ENCODE measurements around the gene COL16A1. TPM values are rescaled to one million over a fixed set of nuclear protein-coding genes. Genes with fewer than 3 reads are reported as not detected.

Gene COL16A1
- total RNA-seq = not detected
- polyA plus RNA-seq = not detected

GRCh38 chr1:31703431-31704270 lies at the start of gene COL16A1:
Gene COL16A1, minus strand, starts transcription at chr1:31704017. Its CDS starts 1,824 bp downstream, at chr1:31702193.
- H3K4me3 ChIP-seq (ENCODE audit: low read depth, low read length) = no peak within 1 kb of the TSS
- peak within 1 kb of the TSS in 1 of 4 donors; percentile 69 for H3K4me3 Mint-ChIP-seq
- ATAC-seq (ENCODE audit: low read depth in 2 of 2) (no peak), DNase-seq (no peak)
- peaks cover 5% of the 10 kb centered on the region for H3K27me3 ChIP-seq (ENCODE audit: control insufficient read depth, insufficient read depth, low read length)
- H3K27me3 Mint-ChIP-seq = peaks cover 31% of the 10 kb centered on the region
- no peaks in the 10 kb centered on the region for H3K36me3 Mint-ChIP-seq
- H3K27ac ChIP-seq (ENCODE audit: insufficient read depth, low read length, poor library complexity, severe bottlenecking) = no peak within 1 kb of the TSS
- H3K27ac Mint-ChIP-seq = peak within 1 kb of the TSS in 1 of 3 donors; percentile 72
- H3K9me3 ChIP-seq (ENCODE audit: control insufficient read depth in 2 of 2, low read length in 2 of 2) = no peaks in the 10 kb centered on the region
- peaks cover 5 to 40% (median 13%) of the 10 kb centered on the region in 4 donors for H3K4me1 Mint-ChIP-seq
- H3K36me3 ChIP-seq (ENCODE audit: control insufficient read depth, insufficient read depth, low read length) = no peaks in the 10 kb centered on the region
- no peaks in the 10 kb centered on the region for H3K9me3 Mint-ChIP-seq
- H3K4me1 ChIP-seq (ENCODE audit: control insufficient read depth, insufficient read depth, low read length, poor library complexity, severe bottlenecking) = peaks cover 14% of the 10 kb centered on the region

GRCh38 chr1:31752952-31753475 lies 49.2 kb upstream of the COL16A1 start:
- no peak for DNase-seq
- H3K36me3 ChIP-seq (ENCODE audit: control insufficient read depth, insufficient read depth, low read length) = no peaks in the 10 kb centered on the region
- Mint-ChIP-seq H3K36me3 (no peaks in the 10 kb centered on the region), H3K4me3 (no peak overlapping the region), H3K9me3 (no peaks in the 10 kb centered on the region), H3K4me1 (peaks cover 0 to 13% (median 3%) of the 10 kb centered on the region in 4 donors), H3K27me3 (peaks cover 22% of the 10 kb centered on the region), H3K27ac (no peak overlapping the region)
- no peak for ATAC-seq (ENCODE audit: low read depth in 2 of 2)
- H3K27ac ChIP-seq (ENCODE audit: insufficient read depth, low read length, poor library complexity, severe bottlenecking) = no peak overlapping the region
- no peaks in the 10 kb centered on the region for H3K4me1 ChIP-seq (ENCODE audit: control insufficient read depth, insufficient read depth, low read length, poor library complexity, severe bottlenecking)
- no peaks in the 10 kb centered on the region for H3K27me3 ChIP-seq (ENCODE audit: control insufficient read depth, insufficient read depth, low read length)
- H3K9me3 ChIP-seq (ENCODE audit: control insufficient read depth in 2 of 2, low read length in 2 of 2) = no peaks in the 10 kb centered on the region
- H3K4me3 ChIP-seq (ENCODE audit: low read depth, low read length) = no peak overlapping the region

- ATAC-seq (ENCODE audit: low read depth in 2 of 2) = no peak
- H3K27ac Mint-ChIP-seq = no peak overlapping the region
- no peak overlapping the region for H3K4me3 Mint-ChIP-seq
Measured at GRCh38 chr1:31752258-31752657, 48.4 kb upstream of the COL16A1 start.

GRCh38 chr1:31751822-31752241 lies 48.0 kb upstream of the COL16A1 start:
- H3K4me1 Mint-ChIP-seq = peaks cover 0 to 18% (median 6%) of the 10 kb centered on the region in 4 donors
- no peaks in the 10 kb centered on the region for H3K4me1 ChIP-seq (ENCODE audit: control insufficient read depth, insufficient read depth, low read length, poor library complexity, severe bottlenecking)
- ATAC-seq (ENCODE audit: low read depth in 2 of 2) = no peak
- peak overlapping the region in 1 of 3 donors; percentile 46 for H3K27ac Mint-ChIP-seq
- H3K4me3 Mint-ChIP-seq = no peak overlapping the region
- H3K27ac ChIP-seq (ENCODE audit: insufficient read depth, low read length, poor library complexity, severe bottlenecking) = no peak overlapping the region
- H3K4me3 ChIP-seq (ENCODE audit: low read depth, low read length) = no peak overlapping the region
- no peaks in the 10 kb centered on the region for H3K36me3 ChIP-seq (ENCODE audit: control insufficient read depth, insufficient read depth, low read length)
- DNase-seq = no peak
- no peaks in the 10 kb centered on the region for H3K36me3 Mint-ChIP-seq
- H3K27me3 ChIP-seq (ENCODE audit: control insufficient read depth, insufficient read depth, low read length) = no peaks in the 10 kb centered on the region
- peaks cover 21% of the 10 kb centered on the region for H3K27me3 Mint-ChIP-seq
- H3K9me3 ChIP-seq (ENCODE audit: control insufficient read depth in 2 of 2, low read length in 2 of 2) = no peaks in the 10 kb centered on the region
- no peaks in the 10 kb centered on the region for H3K9me3 Mint-ChIP-seq

More at GRCh38 chr1:31752258-31752657, 48.4 kb upstream of the COL16A1 start:
- no peak for DNase-seq
- Mint-ChIP-seq H3K9me3 (no peaks in the 10 kb centered on the region), H3K36me3 (no peaks in the 10 kb centered on the region), H3K27me3 (peaks cover 21% of the 10 kb centered on the region), H3K4me1 (peaks cover 0 to 15% (median 4%) of the 10 kb centered on the region in 4 donors)
- no peak overlapping the region for H3K27ac ChIP-seq (ENCODE audit: insufficient read depth, low read length, poor library complexity, severe bottlenecking)
- H3K9me3 ChIP-seq (ENCODE audit: control insufficient read depth in 2 of 2, low read length in 2 of 2) = no peaks in the 10 kb centered on the region
- H3K36me3 ChIP-seq (ENCODE audit: control insufficient read depth, insufficient read depth, low read length) = no peaks in the 10 kb centered on the region
- no peak overlapping the region for H3K4me3 ChIP-seq (ENCODE audit: low read depth, low read length)
- H3K4me1 ChIP-seq (ENCODE audit: control insufficient read depth, insufficient read depth, low read length, poor library complexity, severe bottlenecking) = no peaks in the 10 kb centered on the region
- H3K27me3 ChIP-seq (ENCODE audit: control insufficient read depth, insufficient read depth, low read length) = no peaks in the 10 kb centered on the region

- H3K27ac Mint-ChIP-seq = peak overlapping the region in 1 of 3 donors; percentile 20
- peaks cover 21% of the 10 kb centered on the region for H3K27me3 Mint-ChIP-seq
- no peaks in the 10 kb centered on the region for H3K27me3 ChIP-seq (ENCODE audit: control insufficient read depth, insufficient read depth, low read length)
- H3K36me3 ChIP-seq (ENCODE audit: control insufficient read depth, insufficient read depth, low read length) = no peaks in the 10 kb centered on the region
- no peak overlapping the region for H3K27ac ChIP-seq (ENCODE audit: insufficient read depth, low read length, poor library complexity, severe bottlenecking)
- peaks cover 0 to 23% (median 7%) of the 10 kb centered on the region in 4 donors for H3K4me1 Mint-ChIP-seq
- no peaks in the 10 kb centered on the region for H3K9me3 Mint-ChIP-seq
- DNase-seq = peak in 1 of 3 donors; percentile 35
- no peak overlapping the region for H3K4me3 Mint-ChIP-seq
- H3K36me3 Mint-ChIP-seq = no peaks in the 10 kb centered on the region
- no peaks in the 10 kb centered on the region for H3K4me1 ChIP-seq (ENCODE audit: control insufficient read depth, insufficient read depth, low read length, poor library complexity, severe bottlenecking)
- peak; percentile 46 to 47 for ATAC-seq (ENCODE audit: low read depth in 2 of 2)
- no peaks in the 10 kb centered on the region for H3K9me3 ChIP-seq (ENCODE audit: control insufficient read depth in 2 of 2, low read length in 2 of 2)
- no peak overlapping the region for H3K4me3 ChIP-seq (ENCODE audit: low read depth, low read length)
Measured at GRCh38 chr1:31750858-31751510, 47.2 kb upstream of the COL16A1 start.

- H3K4me1 ChIP-seq (ENCODE audit: control insufficient read depth, insufficient read depth, low read length, poor library complexity, severe bottlenecking) = no peaks in the 10 kb centered on the region
- H3K4me3 Mint-ChIP-seq = no peak overlapping the region
Measured at GRCh38 chr1:31749785-31750735, 46.2 kb upstream of the COL16A1 start.

GRCh38 chr1:31748365-31748764 lies 44.5 kb upstream of the COL16A1 start:
- Mint-ChIP-seq H3K4me1 (peaks cover 0 to 33% (median 13%) of the 10 kb centered on the region in 4 donors), H3K4me3 (no peak overlapping the region), H3K27ac (no peak overlapping the region), H3K9me3 (no peaks in the 10 kb centered on the region), H3K27me3 (peaks cover 13% of the 10 kb centered on the region), H3K36me3 (no peaks in the 10 kb centered on the region)
- no peak overlapping the region for H3K4me3 ChIP-seq (ENCODE audit: low read depth, low read length)
- no peak overlapping the region for H3K27ac ChIP-seq (ENCODE audit: insufficient read depth, low read length, poor library complexity, severe bottlenecking)
- H3K4me1 ChIP-seq (ENCODE audit: control insufficient read depth, insufficient read depth, low read length, poor library complexity, severe bottlenecking) = no peaks in the 10 kb centered on the region
- DNase-seq = no peak
- H3K36me3 ChIP-seq (ENCODE audit: control insufficient read depth, insufficient read depth, low read length) = no peaks in the 10 kb centered on the region
- H3K9me3 ChIP-seq (ENCODE audit: control insufficient read depth in 2 of 2, low read length in 2 of 2) = no peaks in the 10 kb centered on the region
- ATAC-seq (ENCODE audit: low read depth in 2 of 2) = no peak
- no peaks in the 10 kb centered on the region for H3K27me3 ChIP-seq (ENCODE audit: control insufficient read depth, insufficient read depth, low read length)

More at GRCh38 chr1:31749785-31750735, 46.2 kb upstream of the COL16A1 start:
- peaks cover 0 to 28% (median 7%) of the 10 kb centered on the region in 4 donors for H3K4me1 Mint-ChIP-seq
- peaks cover 21% of the 10 kb centered on the region for H3K27me3 Mint-ChIP-seq
- Histone ChIP-seq H3K27me3 (ENCODE audit: control insufficient read depth, insufficient read depth, low read length) (no peaks in the 10 kb centered on the region), H3K36me3 (ENCODE audit: control insufficient read depth, insufficient read depth, low read length) (no peaks in the 10 kb centered on the region), H3K4me3 (ENCODE audit: low read depth, low read length) (no peak overlapping the region), H3K27ac (ENCODE audit: insufficient read depth, low read length, poor library complexity, severe bottlenecking) (no peak overlapping the region), H3K9me3 (ENCODE audit: control insufficient read depth in 2 of 2, low read length in 2 of 2) (no peaks in the 10 kb centered on the region)
- no peak overlapping the region for H3K27ac Mint-ChIP-seq
- H3K9me3 Mint-ChIP-seq = no peaks in the 10 kb centered on the region
- DNase-seq (no peak), ATAC-seq (ENCODE audit: low read depth in 2 of 2) (no peak)
- no peaks in the 10 kb centered on the region for H3K36me3 Mint-ChIP-seq
